ENCODE data around the gene ZNF710.

GRCh38 chr15:90099072-90099867 lies 98.1 kb downstream of the ZNF710 start:
- TF ChIP-seq ZBTB5 (IDR thresholded peaks at IDR 0.05): no peak
- no peak for TF ChIP-seq RBFOX2 (IDR thresholded peaks at IDR 0.05; ENCODE audit: low read depth, low read length)
- no peak for TF ChIP-seq MTF1 (CRISPR knock-in tag; IDR thresholded peaks at IDR 0.05; ENCODE audit: borderline replicate concordance)
- TF ChIP-seq COPS2 (conservative IDR thresholded peaks at IDR 0.05): no peak
- TF ChIP-seq ZNF512 (tag; IDR thresholded peaks at IDR 0.05): no peak
- no peak for TF ChIP-seq SMARCB1 (IDR thresholded peaks at IDR 0.05; ENCODE audit: insufficient read length, low read depth)

Data from K562 (cell line).